Activated effector memory CD4-positive, alpha-beta T cell treated with anti-CD3 and anti-CD28 coated beads, Interleukin-2, amount 50 U/mL, for 16 hours (primary cell): Measurements from ENCODE around the gene RAB40C.
"Not testable (repeated sequence)": the region's sequence is repeated elsewhere in the genome, so short reads cannot be mapped to it uniquely, and the experiment has no call there.

Source experiments
- DNase-seq: peaks from one replicate; pipeline ENCODE4 v3.0.0-alpha.2; 2020

RAB40C gene

DNA sequence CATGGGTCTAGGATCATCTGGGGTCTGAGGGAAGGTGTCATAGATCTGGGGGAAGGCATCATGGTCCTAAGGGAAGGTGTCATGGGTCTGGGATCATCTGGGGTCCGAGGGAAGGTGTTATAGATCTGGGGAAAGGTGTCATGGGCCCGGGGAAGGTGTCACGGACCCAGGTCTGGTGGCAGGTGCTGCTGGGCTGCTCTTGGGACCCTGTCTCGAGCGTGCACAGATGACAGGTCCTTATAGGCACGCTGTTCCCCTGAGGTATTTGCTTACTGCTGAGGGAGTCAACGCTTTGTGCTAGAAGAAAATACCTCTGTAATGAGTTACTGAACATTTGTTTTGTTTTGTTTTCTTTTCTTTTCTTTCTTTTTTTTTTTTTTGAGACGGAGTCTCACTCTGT, 1.4 kb downstream of the RAB40C start:
- DNase-seq, result no peak

- no peak for DNase-seq
Measured at GRCh38 chr16:591892-592517, 2.1 kb downstream of the RAB40C start.

DNA sequence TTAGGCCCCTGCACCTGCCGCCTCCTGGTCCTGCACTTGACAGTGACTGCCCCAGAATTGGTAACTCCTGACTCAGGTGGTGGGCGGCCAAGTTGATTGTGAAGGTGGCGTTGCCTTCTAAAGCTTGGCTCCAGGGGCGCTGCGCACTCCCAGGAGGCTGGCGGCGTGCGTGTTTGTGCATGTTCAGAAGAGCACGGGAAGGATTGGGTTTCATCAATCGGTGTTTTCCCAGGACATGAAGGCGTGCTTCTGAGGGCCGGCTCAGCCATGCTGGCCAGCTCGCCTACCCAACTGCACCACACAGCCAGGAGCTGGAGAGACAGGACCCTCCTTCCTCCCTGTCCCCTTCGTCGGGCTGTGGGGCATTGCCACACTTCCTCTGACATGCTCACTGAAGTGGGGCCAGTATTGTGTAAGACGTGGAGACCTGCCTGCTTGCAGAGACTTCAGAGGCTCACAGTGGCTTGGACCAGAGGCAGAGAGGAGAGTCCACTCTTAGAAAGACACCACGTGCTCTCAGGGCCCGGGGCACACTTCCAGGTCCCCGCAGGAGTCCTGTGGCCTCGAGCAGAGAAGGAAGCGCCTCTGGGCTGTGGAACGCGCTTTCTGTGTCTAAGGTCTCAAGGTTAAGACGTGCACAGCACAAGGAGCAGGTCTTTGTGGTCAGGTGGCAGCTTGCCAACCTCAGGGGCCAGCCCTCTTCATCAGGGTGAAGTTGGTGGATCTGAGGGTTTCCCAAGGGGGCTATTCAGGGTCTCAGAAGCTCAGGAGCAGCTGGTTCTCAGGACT, 2.8 kb downstream of the RAB40C start:
- DNase-seq, result no peak

DNA sequence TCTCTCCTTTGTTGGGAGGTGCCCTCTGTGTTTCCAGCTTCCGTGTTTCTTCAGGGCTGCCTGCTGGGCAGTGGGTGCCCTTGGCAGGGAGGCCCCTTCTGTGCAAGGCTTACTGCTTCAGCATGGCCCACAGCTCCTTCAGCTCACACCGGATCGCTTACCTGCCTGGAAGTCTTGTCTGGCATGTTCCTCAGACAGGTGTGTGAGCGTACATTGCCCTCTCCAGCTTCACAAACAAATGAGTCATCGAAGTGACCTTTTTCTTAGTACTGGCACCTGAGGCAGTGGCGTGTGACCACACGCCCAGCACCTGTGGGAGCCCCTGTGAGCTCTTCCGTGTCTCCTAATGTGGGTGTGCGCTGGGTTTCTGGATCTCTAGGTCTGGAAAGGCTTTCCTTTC, 3.5 kb downstream of the RAB40C start:
- no peak for DNase-seq

- DNase-seq, result no peak
Measured at GRCh38 chr16:593807-594206, 3.9 kb downstream of the RAB40C start.

- no peak for DNase-seq
Measured at GRCh38 chr16:595094-595528, 5.2 kb downstream of the RAB40C start.

- DNase-seq, result no peak
Measured at GRCh38 chr16:595942-596735, 6.3 kb downstream of the RAB40C start.

DNA sequence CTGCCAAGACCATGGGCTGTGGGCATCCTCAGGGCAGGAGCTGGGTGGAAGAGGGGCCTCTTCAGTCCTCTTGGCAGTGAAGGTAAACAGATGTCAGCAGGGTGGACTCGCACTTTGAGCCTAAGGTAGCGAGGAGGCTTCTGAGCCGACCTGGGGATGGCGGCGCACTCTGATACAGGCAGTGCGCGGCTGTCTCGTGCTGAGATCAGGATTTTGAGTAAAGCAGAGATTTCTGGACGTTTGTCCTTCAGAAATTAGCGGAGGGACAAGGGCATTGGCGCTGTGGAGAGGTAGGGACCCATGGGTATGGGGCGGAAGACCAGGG, 6.8 kb downstream of the RAB40C start:
- no peak for DNase-seq

- DNase-seq, result not testable (repeated sequence)
Measured at GRCh38 chr16:597655-598054, 7.8 kb downstream of the RAB40C start.

DNA sequence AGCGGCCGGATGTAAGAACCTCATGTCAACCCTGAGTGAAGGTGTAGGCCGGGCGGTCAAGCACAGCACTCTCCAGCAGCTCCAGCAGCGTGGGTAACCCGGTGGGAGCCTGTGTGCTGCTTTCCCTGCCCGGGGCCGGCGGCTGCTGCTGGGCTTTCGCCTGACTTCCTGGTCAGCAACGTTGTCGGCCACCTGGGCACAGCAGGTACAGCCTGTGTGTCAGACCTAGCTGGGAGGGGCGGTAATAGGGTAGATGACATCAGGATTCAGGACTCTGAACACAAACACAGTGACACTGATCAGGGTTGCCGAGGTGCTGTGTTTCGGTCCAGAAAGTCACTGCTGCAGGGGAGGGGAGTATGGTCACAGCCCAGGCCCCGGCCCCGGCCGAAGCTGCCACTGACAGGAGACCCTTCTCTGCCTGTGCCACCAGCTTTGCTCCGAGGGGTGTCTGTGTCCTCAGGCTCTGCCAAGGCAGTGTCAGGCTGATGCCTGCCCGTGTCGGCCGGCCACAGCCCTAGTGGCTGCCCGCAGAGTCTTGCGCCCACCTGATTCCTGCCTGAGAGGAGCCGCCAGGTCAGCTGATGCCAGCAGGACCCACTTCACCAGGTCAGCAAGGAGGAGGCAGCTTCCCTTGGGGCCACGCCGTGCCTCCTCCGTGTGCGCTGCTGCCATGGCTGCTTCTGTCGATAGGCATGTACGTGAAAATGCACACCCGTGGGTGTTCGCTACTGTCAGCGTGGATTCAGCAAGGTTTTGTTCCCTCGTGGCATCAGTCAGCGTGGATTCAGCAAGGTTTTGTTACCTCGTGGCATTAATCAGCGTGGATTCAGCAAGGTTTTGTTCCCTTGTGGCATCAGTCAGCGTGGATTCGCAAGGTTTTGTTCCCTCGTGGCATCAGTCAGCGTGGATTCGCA, 9.2 kb downstream of the RAB40C start:
- DNase-seq, result no peak

DNA sequence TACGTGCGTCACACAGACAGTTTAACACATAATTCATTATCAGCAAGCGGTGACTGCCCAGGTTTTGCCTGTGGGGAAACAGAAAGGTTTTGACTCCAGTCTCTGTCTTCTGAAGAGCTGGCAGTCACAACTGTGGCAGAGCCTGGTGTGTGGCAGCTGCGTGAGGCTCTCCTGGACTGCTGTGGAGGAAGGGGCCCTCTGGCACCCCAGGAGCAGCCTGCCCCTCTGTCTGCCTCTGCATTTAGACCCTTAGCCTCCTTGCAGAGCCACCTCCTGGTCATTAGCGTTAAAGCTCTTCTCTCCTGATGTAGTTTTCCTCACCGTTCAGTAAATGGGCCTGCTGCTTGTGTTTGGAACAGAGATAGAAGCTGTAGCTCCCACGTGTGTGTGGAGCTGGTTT, 10.9 kb downstream of the RAB40C start:
- no peak for DNase-seq

DNA sequence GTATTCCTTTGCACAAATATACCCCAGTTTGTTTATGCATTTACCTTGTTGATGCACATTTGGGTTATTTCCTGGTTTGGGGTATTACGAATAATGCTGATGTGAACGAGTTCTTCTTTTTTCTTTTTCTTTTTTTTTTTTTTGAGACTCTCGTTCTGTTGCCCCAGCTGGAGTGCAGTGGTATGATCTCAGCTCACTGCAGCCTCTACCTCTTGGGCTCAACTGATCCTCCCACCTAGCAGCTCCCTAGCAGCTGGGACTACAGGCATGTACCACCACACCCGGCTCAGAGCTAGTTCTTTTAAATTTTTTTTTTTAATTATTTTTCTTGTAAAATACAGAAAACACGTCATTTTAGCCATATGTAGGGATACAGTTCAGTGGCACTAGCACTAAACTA, 14.1 kb downstream of the RAB40C start:
- no peak for DNase-seq

DNA sequence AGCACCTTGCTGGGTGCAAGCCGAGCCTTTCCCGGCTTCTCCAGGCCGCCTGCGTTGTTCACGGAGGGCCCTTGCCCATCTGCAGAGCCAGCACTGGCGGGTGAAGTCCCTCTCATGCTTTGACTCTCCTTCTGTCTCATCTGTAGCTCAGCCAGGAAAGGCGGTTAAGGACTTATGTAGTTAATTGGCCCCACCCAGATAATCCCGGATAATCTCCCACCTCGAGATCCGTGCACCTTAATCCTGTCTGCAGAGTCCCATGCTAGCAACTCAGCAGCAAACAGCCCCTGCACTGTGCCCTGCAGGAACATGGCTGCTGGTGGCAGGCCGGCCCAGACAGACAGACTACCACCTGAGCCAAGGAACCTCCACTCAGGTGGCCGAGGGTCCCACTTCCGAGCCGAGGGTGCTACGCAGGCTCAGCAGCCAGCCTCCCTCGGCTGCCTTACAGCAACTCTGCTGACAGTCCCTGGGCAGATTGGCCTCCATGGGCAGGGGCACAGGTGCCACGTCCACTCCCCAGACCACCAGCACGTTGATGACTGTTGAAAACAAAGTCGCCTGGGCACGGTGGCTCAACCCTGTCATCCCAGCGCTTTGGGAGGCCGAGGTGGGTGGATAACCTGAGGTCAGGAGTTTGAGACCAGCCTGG, 16.9 kb downstream of the RAB40C start:
- no peak for DNase-seq

DNA sequence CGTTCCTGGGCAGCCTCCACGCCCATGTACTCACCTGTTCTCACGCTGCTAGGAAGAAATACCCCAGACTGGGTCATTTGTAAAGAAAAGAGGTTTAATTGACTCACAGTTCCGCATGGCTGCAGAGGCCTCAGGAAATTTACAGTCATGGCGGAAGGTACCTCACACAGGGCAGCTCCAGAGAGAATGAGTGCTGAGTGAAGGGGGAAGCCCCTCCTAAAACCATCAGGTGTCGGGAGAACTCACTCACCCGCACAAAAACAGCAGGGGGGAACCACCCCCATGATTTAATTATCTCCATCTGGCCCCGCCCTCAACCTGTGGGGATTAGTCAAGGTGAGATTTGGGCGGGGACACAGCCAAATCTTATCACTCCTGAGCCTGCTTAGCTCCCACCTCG, 18.2 kb downstream of the RAB40C start:
- no peak for DNase-seq

DNA sequence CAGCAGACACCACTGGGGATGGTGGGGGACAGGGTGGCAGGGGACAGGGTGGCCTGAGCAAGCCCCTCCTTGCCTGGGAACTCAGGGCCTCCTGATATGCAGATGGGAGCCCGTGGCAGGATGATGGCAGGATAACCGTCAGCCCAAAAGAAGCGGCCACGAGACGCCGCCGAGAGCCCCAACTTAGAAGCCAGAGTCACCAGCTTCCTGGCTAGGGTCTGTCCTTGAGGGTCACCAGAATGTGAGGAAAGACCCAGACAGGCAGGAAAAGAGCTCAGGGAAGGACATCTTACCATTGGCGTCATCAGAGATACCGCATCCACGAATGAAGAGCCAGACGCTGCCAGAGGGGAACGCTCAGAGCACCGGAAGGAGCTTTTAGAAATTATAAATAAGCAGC, 19.4 kb downstream of the RAB40C start:
- no peak for DNase-seq

- no peak for DNase-seq
Measured at GRCh38 chr16:609984-610383, 20.1 kb downstream of the RAB40C start.

GRCh38 chr16:610513-611381, 20.9 kb downstream of the RAB40C start:
- peak; percentile 83 for DNase-seq

DNA sequence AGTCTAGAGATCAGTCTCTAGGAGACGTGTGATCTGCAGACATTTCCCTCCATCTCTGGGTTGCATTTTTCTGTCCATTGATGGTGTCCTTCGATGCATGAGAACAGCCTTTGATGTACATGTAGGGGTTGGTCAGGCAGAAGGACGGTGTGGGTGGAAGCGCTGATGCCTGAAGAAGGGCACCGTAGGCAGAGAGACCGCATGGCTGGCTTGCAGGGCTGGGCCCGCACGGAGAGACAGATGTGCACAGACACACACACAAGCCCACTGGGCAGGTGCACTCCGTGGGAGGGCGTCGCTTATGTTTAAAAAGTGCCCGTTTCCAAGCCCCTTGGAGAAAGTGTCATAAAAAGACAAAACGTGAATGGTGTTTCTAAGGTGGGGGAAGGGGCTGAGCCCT, 25.3 kb downstream of the RAB40C start:
- no peak for DNase-seq

- DNase-seq, result no peak
Measured at GRCh38 chr16:616733-617586, 27.1 kb downstream of the RAB40C start.

- DNase-seq, result no peak
Measured at GRCh38 chr16:617855-618254, 28.0 kb downstream of the RAB40C start.
